SK-MEL-5 (cell line): ENCODE data around the gene DUSP5. TPM values are rescaled to one million over a fixed set of nuclear protein-coding genes. Genes with fewer than 3 reads are reported as not detected.

Experiments
- DNase-seq: peaks from one replicate; pipeline ENCODE4 v3.0.0-alpha.2; 2016; ENCODE audit warnings: low read depth, low spot score
- in situ Hi-C: cut with HindIII; loops from 2 replicates; pipeline ENCODE4 v1.10.0; 2016; ENCODE audit warnings: low sequenced_read_pairs, high pct_unique_total_duplicates, low pct_unique_long_range_greater_than_20kb
- total RNA-seq: library from RNA; depleted of rRNA; stranded (reverse); fragments of >200 nt; shearing (Covaris generic); gene quantifications from 2 replicates; pipeline ENCODE4 v1.2.3, GENCODE V29; 2014

Gene DUSP5
- total RNA-seq, 1 experiment from 2014 or later: 2.7 TPM

GRCh38 chr10:110496553-110497437 is 912 bp upstream of the DUSP5 start:
- in situ Hi-C loops: no loop called here
- DNase-seq: no peak

GRCh38 chr10:110498087-110498981 is 627 bp downstream of the DUSP5 start:
- peak; percentile 15 for DNase-seq

GRCh38 chr10:110498982-110499795 is 1.5 kb downstream of the DUSP5 start:
- in situ Hi-C loops: no loop called here

More at GRCh38 chr10:110498087-110498981, 627 bp downstream of the DUSP5 start:
- in situ Hi-C loops: no loop called here

GRCh38 chr10:110499796-110500514 is 2.2 kb downstream of the DUSP5 start:
- no peak for DNase-seq
- in situ Hi-C loops: no loop called here

More at GRCh38 chr10:110498982-110499795, 1.5 kb downstream of the DUSP5 start:
- DNase-seq: peak; percentile 42

DNA sequence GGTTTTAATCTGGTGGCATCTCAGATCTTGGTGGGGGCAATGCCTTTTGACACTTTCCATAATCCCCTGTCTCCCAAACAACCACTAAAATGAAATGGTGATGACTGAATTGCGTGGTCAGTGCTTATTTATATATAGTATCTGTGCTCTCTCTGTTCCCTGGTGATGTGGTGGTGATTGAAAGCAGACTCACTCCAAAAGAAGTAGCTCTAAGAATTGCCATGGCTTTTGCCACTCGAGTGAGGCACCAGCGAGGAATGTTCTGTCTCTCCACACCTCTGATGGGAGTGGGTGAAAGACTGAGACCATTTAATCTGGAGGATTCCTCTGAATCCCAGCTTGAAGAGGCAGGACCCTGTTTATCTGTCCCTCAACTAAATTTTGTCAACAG is 2.8 kb downstream of the DUSP5 start:
- in situ Hi-C loops: no loop called here
- no peak for DNase-seq

DNA sequence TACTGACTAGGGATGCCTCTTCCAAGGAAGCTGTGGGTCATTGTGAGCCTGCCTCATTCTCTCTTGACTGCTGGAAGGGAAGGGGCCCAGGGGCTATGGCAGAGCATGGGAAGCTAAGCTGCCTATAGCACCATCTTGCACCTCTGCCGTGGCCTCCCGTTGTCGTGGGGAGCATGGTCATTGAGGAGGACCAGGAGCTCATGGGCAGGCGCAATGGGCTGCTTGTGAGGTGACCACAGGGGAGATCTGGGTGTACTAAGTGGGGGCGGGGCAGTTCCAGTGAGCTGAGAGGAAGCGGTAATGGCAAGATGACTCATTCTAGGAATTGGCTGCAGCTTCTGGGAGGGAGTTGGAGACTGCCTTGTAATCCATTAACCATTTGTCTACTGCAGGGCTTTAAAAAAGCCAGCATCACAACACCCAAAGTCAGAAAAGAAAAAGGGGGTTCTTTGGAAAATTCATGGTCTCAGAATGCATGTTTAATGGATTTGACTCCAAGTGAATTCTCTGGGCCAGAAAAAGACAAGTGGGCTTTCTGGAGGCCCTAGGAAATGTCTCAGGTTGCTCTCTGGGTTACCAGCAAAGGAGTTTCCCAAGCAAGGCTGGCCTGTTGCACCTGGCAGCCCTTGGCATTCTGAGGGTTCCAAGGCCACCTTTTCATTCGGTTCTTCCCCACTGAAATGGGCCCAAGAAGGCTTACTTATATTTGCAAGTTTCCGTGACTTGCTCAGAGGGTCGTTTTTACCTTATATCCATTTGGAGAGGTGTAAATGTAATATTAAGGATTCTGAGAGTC is 3.6 kb downstream of the DUSP5 start:
- in situ Hi-C loops: no loop called here
- DNase-seq: peak; percentile 84

DNA sequence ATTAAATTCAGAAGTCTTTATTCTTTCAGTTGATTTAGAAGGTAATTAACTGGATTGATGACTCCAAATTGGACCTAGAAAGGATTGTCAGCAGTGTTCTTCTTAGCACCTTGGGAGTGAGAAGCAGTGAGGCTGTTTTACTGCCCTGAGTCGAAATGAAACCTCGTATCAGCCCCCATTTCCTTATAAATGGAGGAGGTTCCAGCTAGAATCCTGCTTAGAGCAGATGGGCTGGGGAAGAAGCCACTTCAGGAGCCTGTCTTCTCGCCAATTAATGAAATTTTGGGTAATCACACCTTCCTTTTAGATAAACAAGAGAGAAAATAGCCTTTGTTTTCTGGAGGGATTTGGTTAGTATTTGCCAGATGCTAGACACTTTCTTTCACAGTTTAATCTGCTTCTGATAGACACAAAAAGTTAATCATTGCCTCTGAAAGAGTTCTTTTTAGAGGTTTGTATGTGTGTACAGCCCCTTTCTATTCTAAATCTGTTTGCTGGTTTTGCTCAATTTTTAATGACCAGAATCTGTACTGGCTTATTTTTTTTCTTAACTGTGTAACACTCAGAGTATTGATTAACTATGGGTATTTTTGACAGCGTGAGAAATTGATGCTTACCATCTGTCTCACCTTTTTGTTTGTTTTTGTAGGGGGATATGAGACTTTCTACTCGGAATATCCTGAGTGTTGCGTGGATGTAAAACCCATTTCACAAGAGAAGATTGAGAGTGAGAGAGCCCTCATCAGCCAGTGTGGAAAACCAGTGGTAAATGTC is 4.6 kb downstream of the DUSP5 start:
- in situ Hi-C loops: no loop called here
- DNase-seq: no peak

GRCh38 chr10:110502851-110503301 is 5.2 kb downstream of the DUSP5 start:
- DNase-seq: no peak
- in situ Hi-C loops: no loop called here

- no peak for DNase-seq
- in situ Hi-C loops: no loop called here
Measured at GRCh38 chr10:110503528-110504110, 5.9 kb downstream of the DUSP5 start.

DNA sequence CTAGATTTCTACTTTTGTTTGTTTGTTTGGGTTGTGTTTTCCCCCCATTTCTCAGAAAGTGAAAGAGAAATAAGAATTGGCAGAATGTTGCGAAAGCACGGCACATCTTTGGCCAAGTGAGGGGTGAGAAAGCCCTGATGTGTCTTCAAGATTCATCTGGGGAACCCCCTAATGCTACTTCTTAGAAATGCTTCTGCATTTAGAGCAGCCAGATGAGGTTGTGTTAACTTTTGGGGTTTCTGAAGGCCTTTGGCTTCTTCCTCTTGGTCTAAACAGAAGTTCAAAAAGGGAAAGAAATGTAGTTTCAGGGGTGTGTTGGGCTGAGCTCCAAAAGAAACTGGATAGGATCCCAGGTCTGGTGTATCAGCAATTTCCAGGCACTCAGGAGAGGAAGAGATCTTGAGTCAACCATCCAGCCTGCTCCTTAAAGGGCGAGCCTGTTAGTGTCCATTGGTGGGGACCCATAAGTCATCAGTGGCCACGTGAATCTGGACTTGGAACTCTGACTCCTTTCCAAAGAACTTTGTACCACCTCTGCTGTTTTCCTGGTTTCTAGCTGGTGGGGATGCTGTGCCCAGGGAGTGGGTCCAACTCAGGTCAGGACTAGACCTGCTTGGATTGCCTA is 6.5 kb downstream of the DUSP5 start:
- in situ Hi-C loops: no loop called here
- DNase-seq: no peak

DNA sequence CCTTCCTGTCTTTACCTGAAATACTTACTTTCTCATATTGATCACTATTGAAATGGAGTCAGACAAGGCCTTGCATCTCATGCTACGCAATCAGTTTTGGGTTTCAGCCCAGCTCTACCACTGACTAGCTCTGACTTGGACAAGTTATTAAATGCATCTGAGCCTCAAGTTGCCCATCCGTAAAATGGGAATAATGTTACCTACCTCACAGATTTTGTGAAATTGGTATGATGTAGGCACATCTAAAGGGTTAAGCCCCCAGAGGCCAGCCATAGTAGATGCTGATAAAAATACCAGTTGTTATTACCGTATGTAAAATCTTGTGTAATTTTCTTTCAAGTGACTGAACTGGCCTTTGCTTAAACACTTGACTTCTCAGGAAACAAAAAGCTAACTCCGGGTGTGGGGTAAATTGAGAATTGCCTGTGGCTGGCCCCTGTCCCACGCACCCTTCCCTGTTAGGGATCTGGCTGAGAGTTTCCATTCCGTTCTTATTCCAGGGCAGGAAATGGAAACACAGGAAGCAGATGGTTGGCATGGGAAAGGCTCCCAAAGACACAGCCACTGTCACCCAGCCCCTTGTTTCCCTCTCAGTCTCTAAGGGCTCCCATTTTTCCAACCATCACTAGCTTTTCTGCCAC is 7.5 kb downstream of the DUSP5 start:
- DNase-seq: no peak
- in situ Hi-C loops: no loop called here

DNA sequence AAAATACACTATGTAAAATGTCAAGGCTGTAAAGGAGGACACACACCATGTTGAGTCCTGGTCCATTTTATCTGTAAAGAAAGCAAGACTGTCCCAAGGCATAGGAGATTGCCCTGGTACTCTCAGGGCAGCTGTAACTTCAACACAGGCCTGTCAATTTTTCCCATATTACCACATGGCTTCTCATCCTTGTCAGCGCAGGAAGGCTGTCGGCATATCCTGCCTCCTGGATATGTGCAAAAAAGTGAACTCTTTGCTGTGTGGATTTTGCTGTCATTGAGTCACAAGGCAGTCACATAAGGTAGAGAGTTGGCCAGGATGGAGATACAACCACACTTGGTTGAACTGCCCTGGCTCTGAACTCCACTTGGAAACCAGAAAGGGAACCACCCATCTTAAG is 8.7 kb downstream of the DUSP5 start:
- in situ Hi-C loops: no loop called here
- DNase-seq: no peak

- in situ Hi-C loops: no loop called here
- no peak for DNase-seq
Measured at GRCh38 chr10:110507346-110507745, 9.6 kb downstream of the DUSP5 start.

- in situ Hi-C loops: no loop called here
Measured at GRCh38 chr10:110508159-110508788, 10.6 kb downstream of the DUSP5 start.

More at GRCh38 chr10:110508159-110508788, 10.6 kb downstream of the DUSP5 start:
- DNase-seq: no peak
